WTC11 (cell line): ENCODE measurements around the gene SCAMP3. TPM values are rescaled to one million over a fixed set of nuclear protein-coding genes. Genes with fewer than 3 reads are reported as not detected.

Source experiments
- ATAC-seq: fragments of 200-7000 bp; cut with Tn5 transposase; 2 replicates; pipeline ENCODE4 v1.10.0; 2021; ENCODE audit warnings: mild to moderate bottlenecking, moderate library complexity
- CTCF ChIA-PET: fragments of 300-600 bp; sonication (Branson Sonifier 250); formaldehyde crosslinking; loops from one replicate; lab custom pipeline; 2021; ENCODE audit warnings: antibody characterized with exemption; lab: Charles Lee
- POLR2A ChIA-PET: fragments of 350-600 bp; sonication (Branson Sonifier 250); formaldehyde crosslinking; loops from one replicate; lab custom pipeline; 2021; ENCODE audit warnings: antibody characterized with exemption; lab: Charles Lee
- DNase-seq: peaks from one replicate; pipeline ENCODE4 v3.0.0; 2021; ENCODE audit warnings: low spot score
- H3K27ac Mint-ChIP-seq: 2 replicates; pipeline ENCODE4 v1.8.0; 2021; ENCODE audit warnings: mixed read lengths
- H3K27me3 Mint-ChIP-seq: 2 replicates; pipeline ENCODE4 v1.8.0; 2021; ENCODE audit warnings: low read depth, mild to moderate bottlenecking, moderate library complexity, mixed read lengths
- H3K36me3 Mint-ChIP-seq: 2 replicates; pipeline ENCODE4 v1.8.0; 2021; ENCODE audit warnings: mixed read lengths
- H3K4me1 Mint-ChIP-seq: 2 replicates; pipeline ENCODE4 v1.8.0; 2022; ENCODE audit warnings: mixed read lengths
- H3K4me3 Mint-ChIP-seq: 2 replicates; pipeline ENCODE4 v1.8.0; 2021; ENCODE audit warnings: mild to moderate bottlenecking, moderate library complexity, mixed read lengths
- H3K9me3 Mint-ChIP-seq: 2 replicates; pipeline ENCODE4 v1.8.0; 2021; ENCODE audit warnings: mixed read lengths
- CREB1 ChIP-seq: sonication (generic); formaldehyde crosslinking; IDR thresholded peaks from 2 replicates; pipeline ENCODE4 v1.8.0; 2023; ENCODE audit warnings: mild to moderate bottlenecking, missing genetic modification reagents
- CREM ChIP-seq: sonication (generic); formaldehyde crosslinking; IDR thresholded peaks from 2 replicates; pipeline ENCODE4 v1.8.1; 2022; ENCODE audit warnings: mild to moderate bottlenecking, missing genetic modification reagents, moderate library complexity
- E2F1 ChIP-seq: sonication (generic); formaldehyde crosslinking; IDR thresholded peaks from 2 replicates; pipeline ENCODE4 v1.8.0; 2022; ENCODE audit warnings: mild to moderate bottlenecking, missing genetic modification reagents
- E2F4 ChIP-seq: sonication (generic); formaldehyde crosslinking; IDR thresholded peaks from 2 replicates; pipeline ENCODE4 v1.8.1; 2022; ENCODE audit warnings: low read depth, mild to moderate bottlenecking, moderate library complexity, missing genetic modification reagents, borderline replicate concordance
- ERG ChIP-seq: fragments of 250-450 bp; sonication (Bioruptor Pico); IDR thresholded peaks from 2 replicates; pipeline ENCODE4 v1.8.0; 2021; ENCODE audit warnings: mild to moderate bottlenecking
- ETV6 ChIP-seq: sonication (generic); formaldehyde crosslinking; IDR thresholded peaks from 2 replicates; pipeline ENCODE4 v1.8.1; 2022; ENCODE audit warnings: mild to moderate bottlenecking, missing genetic modification reagents
- FOXJ3 ChIP-seq: sonication (generic); formaldehyde crosslinking; IDR thresholded peaks from 2 replicates; pipeline ENCODE4 v1.9.0; 2021; ENCODE audit warnings: missing genetic modification reagents, mild to moderate bottlenecking, borderline replicate concordance
- FOXP4 ChIP-seq: sonication (generic); formaldehyde crosslinking; IDR thresholded peaks from 2 replicates; pipeline ENCODE4 v1.8.0; 2022; ENCODE audit warnings: mild to moderate bottlenecking, missing genetic modification reagents
- GTF2I ChIP-seq: fragments of 250-450 bp; sonication (Bioruptor Pico); conservative IDR thresholded peaks from 2 replicates; pipeline ENCODE4 v1.4.0; 2021; ENCODE audit warnings: mild to moderate bottlenecking
- HMGXB4 ChIP-seq: sonication (generic); formaldehyde crosslinking; IDR thresholded peaks from 2 replicates; pipeline ENCODE4 v1.8.1; 2023; ENCODE audit warnings: mild to moderate bottlenecking, moderate library complexity, missing genetic modification reagents
- KAT7 ChIP-seq: sonication (generic); formaldehyde crosslinking; IDR thresholded peaks from 2 replicates; pipeline ENCODE4 v1.8.1; 2023; ENCODE audit warnings: missing genetic modification reagents, mild to moderate bottlenecking, borderline replicate concordance
- MAX ChIP-seq: sonication (generic); formaldehyde crosslinking; IDR thresholded peaks from 2 replicates; pipeline ENCODE4 v1.8.0; 2022; ENCODE audit warnings: mild to moderate bottlenecking, missing genetic modification reagents
- NR2C2 ChIP-seq: sonication (generic); formaldehyde crosslinking; IDR thresholded peaks from 2 replicates; pipeline ENCODE4 v1.8.0; 2022; ENCODE audit warnings: mild to moderate bottlenecking, missing genetic modification reagents
- NR3C1 ChIP-seq: sonication (generic); formaldehyde crosslinking; conservative IDR thresholded peaks from 2 replicates; pipeline ENCODE4 v1.8.1; 2023; ENCODE audit warnings: low read depth, mild to moderate bottlenecking, missing genetic modification reagents
- PREB ChIP-seq: sonication (generic); formaldehyde crosslinking; IDR thresholded peaks from 2 replicates; pipeline ENCODE4 v1.8.1; 2022; ENCODE audit warnings: mild to moderate bottlenecking, missing genetic modification reagents, moderate library complexity, borderline replicate concordance
- RORB ChIP-seq: fragments of 250-450 bp; sonication (Bioruptor Pico); IDR thresholded peaks from 2 replicates; pipeline ENCODE4 v1.9.0; 2021; ENCODE audit warnings: mild to moderate bottlenecking
- TCF7 ChIP-seq: sonication (generic); formaldehyde crosslinking; IDR thresholded peaks from 2 replicates; pipeline ENCODE4 v1.8.0; 2022; ENCODE audit warnings: mild to moderate bottlenecking, low read depth, missing genetic modification reagents, moderate library complexity
- USF1 ChIP-seq: sonication (generic); formaldehyde crosslinking; IDR thresholded peaks from 2 replicates; pipeline ENCODE4 v1.8.0; 2022; ENCODE audit warnings: mild to moderate bottlenecking, missing genetic modification reagents
- ZNF138 ChIP-seq: sonication (generic); formaldehyde crosslinking; conservative IDR thresholded peaks from 2 replicates; pipeline ENCODE4 v1.8.1; 2022; ENCODE audit warnings: mild to moderate bottlenecking, moderate library complexity, missing genetic modification reagents
- total RNA-seq: library from RNA; stranded (reverse); gene quantifications from 3 replicates; pipeline ENCODE4 v1.2.3, GENCODE V29; 2021

SCAMP3 gene
- total RNA-seq, 1 experiment from 2014 or later, result 58.8 TPM

- no peaks in the 10 kb centered on the region for H3K4me1 Mint-ChIP-seq
- POLR2A ChIA-PET, result no interaction called here
These were observed 23.5 kb upstream of the SCAMP3 start for GRCh38 chr1:155285631-155286044.

GRCh38 chr1:155285063-155285462 lies 22.9 kb upstream of the SCAMP3 start:
- CTCF ChIA-PET, result no interaction called here
- peaks cover 2% of the 10 kb centered on the region; the same call in 1 of the 2 replicates for H3K36me3 Mint-ChIP-seq
- H3K4me1 Mint-ChIP-seq, result no peaks in the 10 kb centered on the region
- POLR2A ChIA-PET, result no interaction called here
- no peak overlapping the region for H3K4me3 Mint-ChIP-seq
- H3K9me3 Mint-ChIP-seq, result no peaks in the 10 kb centered on the region
- ATAC-seq (no peak), DNase-seq (no peak)
- H3K27me3 Mint-ChIP-seq, result no peaks in the 10 kb centered on the region
- H3K27ac Mint-ChIP-seq, result no peak overlapping the region
- TF ChIP-seq ETV6 (no peak), NR2C2 (no peak), NR3C1 (CRISPR knock-in tag) (no peak), CREB1 (CRISPR knock-in tag) (no peak), FOXJ3 (CRISPR knock-in tag) (no peak), CREM (CRISPR knock-in tag) (no peak), PREB (CRISPR knock-in tag) (no peak), E2F4 (no peak), KAT7 (CRISPR knock-in tag) (no peak), FOXP4 (no peak), GTF2I (CRISPR knock-in tag) (no peak), TCF7 (CRISPR knock-in tag) (no peak), HMGXB4 (CRISPR knock-in tag) (no peak)

More at GRCh38 chr1:155285631-155286044, 23.5 kb upstream of the SCAMP3 start:
- Mint-ChIP-seq H3K9me3 (no peaks in the 10 kb centered on the region), H3K4me3 (no peak overlapping the region), H3K27me3 (no peaks in the 10 kb centered on the region), H3K27ac (no peak overlapping the region), H3K36me3 (peaks cover 2% of the 10 kb centered on the region; the same call in 1 of the 2 replicates)
- TF ChIP-seq TCF7 (CRISPR knock-in tag), result no peak
- TF ChIP-seq PREB (CRISPR knock-in tag), result no peak
- TF ChIP-seq MAX (CRISPR knock-in tag), result no peak
- no peak for TF ChIP-seq CREM (CRISPR knock-in tag)
- no peak for TF ChIP-seq ERG (CRISPR knock-in tag)
- TF ChIP-seq RORB, result no peak
- no peak for TF ChIP-seq E2F1
- TF ChIP-seq ZNF138, result no peak
- TF ChIP-seq USF1 (CRISPR knock-in tag), result no peak
- ATAC-seq, result no peak
- no peak for DNase-seq
- CTCF ChIA-PET, result interaction anchor here (0.6 to 1.1 kb wide), 3 partner anchors 34 to 78 kb away, joined by 3 to 6 read pairs (median 3); partner anchors contain the start of gene THBS3
